SK-N-SH treated with all-trans-retinoic acid at 6 μM for 48 hours (cell line): ENCODE measurements around the gene STT3B.

ENCODE experiments used
- ARNTL ChIP-seq: fragments of 450-650 bp; formaldehyde crosslinking; IDR thresholded peaks from 2 replicates; pipeline ENCODE4 v1.5.0; 2020; ENCODE audit warnings: low read depth, mild to moderate bottlenecking, moderate library complexity, borderline replicate concordance
- ISL1 ChIP-seq: fragments of 250-450 bp; sonication (Bioruptor Pico); IDR thresholded peaks from 2 replicates; pipeline ENCODE4 v2.1.2; 2022; ENCODE audit warnings: mild to moderate bottlenecking, moderate library complexity
- RARB ChIP-seq: fragments of 250-450 bp; sonication (Bioruptor Pico); IDR thresholded peaks from 2 replicates; pipeline ENCODE4 v1.8.0; 2021; ENCODE audit warnings: mild to moderate bottlenecking, moderate library complexity
- SNAI2 ChIP-seq: fragments of 250-450 bp; sonication (Bioruptor Pico); IDR thresholded peaks from 2 replicates; pipeline ENCODE4 v1.5.0; 2020; ENCODE audit warnings: mild to moderate bottlenecking, moderate library complexity
- ZFP3 ChIP-seq: fragments of 250-450 bp; sonication (Bioruptor Pico); IDR thresholded peaks from 2 replicates; pipeline ENCODE4 v1.5.0; 2020; ENCODE audit warnings: mild to moderate bottlenecking, moderate library complexity
- ZNF565 ChIP-seq: fragments of 450-650 bp; formaldehyde crosslinking; conservative IDR thresholded peaks from 2 replicates; pipeline ENCODE4 v1.5.0; 2020; ENCODE audit warnings: low read depth, mild to moderate bottlenecking, moderate library complexity
- ZNF8 ChIP-seq: fragments of 450-650 bp; formaldehyde crosslinking; IDR thresholded peaks from 2 replicates; pipeline ENCODE4 v1.5.0; 2020; ENCODE audit warnings: mild to moderate bottlenecking, moderate library complexity
- TF ChIP-seq, protein P1 (sequence below): fragments of 250-450 bp; sonication (Bioruptor Pico); IDR thresholded peaks from 2 replicates; pipeline ENCODE4 v1.8.0; 2020; ENCODE audit warnings: mild to moderate bottlenecking, moderate library complexity, borderline replicate concordance
- TF ChIP-seq, protein P2 (sequence below): fragments of 250-450 bp; sonication (Bioruptor Pico); IDR thresholded peaks from 2 replicates; pipeline ENCODE4 v1.5.1; 2020; ENCODE audit warnings: low read depth, mild to moderate bottlenecking, moderate library complexity

DNA sequence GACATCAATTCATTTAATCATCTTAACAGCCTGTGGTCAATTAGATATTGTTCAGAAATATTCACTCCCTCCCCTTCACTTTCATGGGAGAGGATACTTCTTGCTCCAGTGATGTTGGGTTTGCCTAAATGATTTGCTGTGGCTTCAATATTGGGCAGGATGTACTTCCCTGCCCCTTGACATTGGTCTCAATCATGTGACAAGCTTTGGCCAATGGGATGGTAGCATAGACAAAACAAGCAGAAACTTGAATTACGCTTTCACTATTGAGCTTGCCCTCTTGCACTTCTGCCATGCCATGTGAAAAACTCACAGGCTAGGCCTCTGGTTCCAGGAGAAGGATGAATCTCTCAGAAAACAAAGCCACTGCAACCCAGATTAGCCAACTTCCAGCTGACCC lies 42.2 kb upstream of the STT3B start:
- TF ChIP-seq, protein P1, sequence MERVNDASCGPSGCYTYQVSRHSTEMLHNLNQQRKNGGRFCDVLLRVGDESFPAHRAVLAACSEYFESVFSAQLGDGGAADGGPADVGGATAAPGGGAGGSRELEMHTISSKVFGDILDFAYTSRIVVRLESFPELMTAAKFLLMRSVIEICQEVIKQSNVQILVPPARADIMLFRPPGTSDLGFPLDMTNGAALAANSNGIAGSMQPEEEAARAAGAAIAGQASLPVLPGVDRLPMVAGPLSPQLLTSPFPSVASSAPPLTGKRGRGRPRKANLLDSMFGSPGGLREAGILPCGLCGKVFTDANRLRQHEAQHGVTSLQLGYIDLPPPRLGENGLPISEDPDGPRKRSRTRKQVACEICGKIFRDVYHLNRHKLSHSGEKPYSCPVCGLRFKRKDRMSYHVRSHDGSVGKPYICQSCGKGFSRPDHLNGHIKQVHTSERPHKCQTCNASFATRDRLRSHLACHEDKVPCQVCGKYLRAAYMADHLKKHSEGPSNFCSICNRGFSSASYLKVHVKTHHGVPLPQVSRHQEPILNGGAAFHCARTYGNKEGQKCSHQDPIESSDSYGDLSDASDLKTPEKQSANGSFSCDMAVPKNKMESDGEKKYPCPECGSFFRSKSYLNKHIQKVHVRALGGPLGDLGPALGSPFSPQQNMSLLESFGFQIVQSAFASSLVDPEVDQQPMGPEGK (CRISPR knock-in tag) = no peak
- no peak for TF ChIP-seq ZNF565
- TF ChIP-seq RARB (CRISPR knock-in tag) = no peak
- TF ChIP-seq ZNF8 (CRISPR knock-in tag) = no peak
- TF ChIP-seq ISL1 (CRISPR knock-in tag) = no peak
- TF ChIP-seq, protein P2, sequence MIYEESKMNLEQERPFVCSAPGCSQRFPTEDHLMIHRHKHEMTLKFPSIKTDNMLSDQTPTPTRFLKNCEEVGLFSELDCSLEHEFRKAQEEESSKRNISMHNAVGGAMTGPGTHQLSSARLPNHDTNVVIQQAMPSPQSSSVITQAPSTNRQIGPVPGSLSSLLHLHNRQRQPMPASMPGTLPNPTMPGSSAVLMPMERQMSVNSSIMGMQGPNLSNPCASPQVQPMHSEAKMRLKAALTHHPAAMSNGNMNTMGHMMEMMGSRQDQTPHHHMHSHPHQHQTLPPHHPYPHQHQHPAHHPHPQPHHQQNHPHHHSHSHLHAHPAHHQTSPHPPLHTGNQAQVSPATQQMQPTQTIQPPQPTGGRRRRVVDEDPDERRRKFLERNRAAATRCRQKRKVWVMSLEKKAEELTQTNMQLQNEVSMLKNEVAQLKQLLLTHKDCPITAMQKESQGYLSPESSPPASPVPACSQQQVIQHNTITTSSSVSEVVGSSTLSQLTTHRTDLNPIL (CRISPR knock-in tag) = no peak
- TF ChIP-seq ZFP3 (CRISPR knock-in tag) = no peak
- no peak for TF ChIP-seq ARNTL
- TF ChIP-seq SNAI2 (CRISPR knock-in tag) = no peak
